NCI-H460 (cell line): ENCODE measurements around the gene CD7. TPM values are rescaled to one million over a fixed set of nuclear protein-coding genes. Genes with fewer than 3 reads are reported as not detected.

Experiments
- DNase-seq: peaks from one replicate; pipeline ENCODE4 v3.0.0-alpha.2; 2016; ENCODE audit warnings: low read depth; ENCODE audit errors: extremely low read depth
- total RNA-seq: library from RNA; depleted of rRNA; stranded (reverse); fragments of >200 nt; shearing (Covaris generic); gene quantifications from 2 replicates; pipeline ENCODE4 v1.2.3, GENCODE V29; 2014; rRNA removed

Gene CD7
- total RNA-seq, 1 experiment from 2014 or later = not detected

DNA sequence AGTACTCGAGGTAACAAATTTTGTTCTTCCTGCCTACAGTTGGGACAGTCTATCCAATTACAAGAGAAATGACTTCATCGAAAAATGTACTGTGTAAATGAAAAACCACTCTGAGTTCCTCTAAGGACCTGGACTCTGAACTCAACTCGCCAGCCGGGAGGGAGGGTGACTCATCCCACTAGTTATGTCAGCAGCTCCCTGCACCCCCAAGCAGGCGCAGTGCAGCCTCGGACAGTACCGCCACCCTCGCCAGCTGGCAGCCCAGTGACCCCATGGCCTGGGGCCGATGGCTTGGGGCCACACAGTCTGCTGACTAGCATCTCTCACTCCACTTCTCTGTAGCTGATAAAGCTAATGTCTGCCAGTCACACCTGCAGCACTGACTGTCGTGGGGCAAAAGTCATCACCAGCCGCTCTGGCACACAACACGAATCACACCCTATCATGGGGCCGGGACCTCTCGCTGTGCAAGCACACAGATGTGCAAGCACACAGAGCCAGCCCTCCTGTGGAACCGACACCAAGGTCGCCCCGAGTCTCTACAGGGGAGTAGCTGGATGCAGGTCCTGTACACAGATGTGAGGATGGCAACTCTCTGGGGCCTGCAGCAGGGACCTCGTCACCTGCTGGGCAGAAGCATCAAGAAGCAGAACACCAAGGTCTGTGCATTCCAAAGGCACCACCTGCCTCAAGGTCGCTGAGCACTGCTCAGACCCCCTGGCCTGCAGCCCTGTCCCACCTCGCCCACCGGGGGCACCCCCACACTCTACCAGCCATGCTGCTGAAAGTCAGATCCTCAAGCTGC lies 49.6 kb downstream of the CD7 start:
- peak; percentile 56 for DNase-seq

DNA sequence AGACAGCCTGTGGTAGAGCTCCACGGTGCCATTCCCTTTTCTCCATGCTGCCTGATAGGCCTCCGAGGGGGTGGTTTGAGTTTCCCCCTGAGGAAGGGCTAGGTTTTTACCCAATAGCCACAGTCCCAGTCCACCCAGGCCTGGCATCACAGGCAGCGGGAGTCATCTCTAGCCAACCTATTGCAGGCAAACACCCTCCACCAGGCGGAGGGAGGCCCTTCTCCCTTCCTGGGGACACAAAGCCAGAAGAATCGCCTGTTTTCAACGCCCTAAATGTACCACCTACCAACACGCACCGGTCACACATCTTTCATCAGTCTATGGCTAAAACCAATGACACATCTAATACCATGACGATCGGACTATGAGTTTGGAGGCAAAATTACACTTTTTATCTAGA lies 51.3 kb downstream of the CD7 start:
- DNase-seq = no peak

Other genes with a start within 250 kb of the CD7 start
- 53.8 and 54.7 TPM in 2 replicates for gene FASN, start 219.4 kb downstream of the CD7 start, total RNA-seq
- gene CCDC57, start 104.8 kb downstream of the CD7 start, total RNA-seq = 21.2 and 21.3 TPM in 2 replicates
- 217 and 220 TPM in 2 replicates for gene SLC16A3, start 88.6 kb downstream of the CD7 start, total RNA-seq
- 26.6 and 31.6 TPM in 2 replicates for gene CSNK1D, start 43.9 kb downstream of the CD7 start, total RNA-seq
- 13.0 and 19.3 TPM in 2 replicates for gene SECTM1, start 16.2 kb upstream of the CD7 start, total RNA-seq
- gene TEX19, start 41.6 kb upstream of the CD7 start, total RNA-seq = 0.20 and 0.57 TPM in 2 replicates
- not detected in 2 replicates for gene UTS2R, start 54.2 kb upstream of the CD7 start, total RNA-seq
- 8.8 and 14.1 TPM in 2 replicates for gene HEXD, start 100.7 kb upstream of the CD7 start, total RNA-seq
- gene OGFOD3, start 101.0 kb upstream of the CD7 start, total RNA-seq = 30.8 and 31.7 TPM in 2 replicates
- gene CYBC1, start 133.1 kb upstream of the CD7 start, total RNA-seq = 39.5 TPM in 2 replicates
- 26.6 and 37.7 TPM in 2 replicates for gene NARF, start 141.1 kb upstream of the CD7 start, total RNA-seq
- gene FOXK2, start 202.1 kb upstream of the CD7 start, total RNA-seq = 43.9 and 45.9 TPM in 2 replicates